WI38 (cell line): ENCODE measurements around the gene CLRN1.

Source experiments
- H3K4me3 ChIP-seq: 2 replicates; pipeline ENCODE4 v1.5.1; 2011; ENCODE audit warnings: low read depth, mild to moderate bottlenecking, control low read depth, low read length
- CTCF ChIP-seq: IDR thresholded peaks from 2 replicates; pipeline ENCODE4 v1.5.1; 2012; ENCODE audit warnings: low read depth, mild to moderate bottlenecking, control low read depth, low read length

The CLRN1 gene

GRCh38 chr3:150876611-150877265 is 95.8 kb downstream of the CLRN1 start:
- TF ChIP-seq CTCF, result no peak
- no peak overlapping the region for H3K4me3 ChIP-seq
